HG03469 (cell line): Measurements from ENCODE around the gene UROC1.
"Not testable (repeated sequence)": the region's sequence is repeated elsewhere in the genome, so short reads cannot be mapped to it uniquely, and the experiment has no call there.

Source experiments
- ATAC-seq: cut with Tn5 transposase; IDR thresholded peaks from one replicate; pipeline ENCODE4 v1.9.1; 2021; ENCODE audit warnings: mild to moderate bottlenecking, moderate library complexity, moderate number of reproducible peaks; ENCODE audit not compliant: unreplicated experiment

The UROC1 gene

GRCh38 chr3:126547721-126548120 is 30.1 kb upstream of the UROC1 start:
- ATAC-seq = no peak

GRCh38 chr3:126546549-126547239 is 29.1 kb upstream of the UROC1 start:
- no peak for ATAC-seq

- ATAC-seq = no peak
These were observed 28.4 kb upstream of the UROC1 start for GRCh38 chr3:126546013-126546412.

GRCh38 chr3:126545544-126545943 is 28.0 kb upstream of the UROC1 start:
- ATAC-seq = no peak

GRCh38 chr3:126544596-126545281 is 27.2 kb upstream of the UROC1 start:
- ATAC-seq = no peak

GRCh38 chr3:126543457-126544061 is 26.0 kb upstream of the UROC1 start:
- ATAC-seq = no peak

GRCh38 chr3:126542340-126543241 is 25.0 kb upstream of the UROC1 start:
- no peak for ATAC-seq

- ATAC-seq = no peak
These were observed 24.2 kb upstream of the UROC1 start for GRCh38 chr3:126541628-126542339.

- ATAC-seq = no peak
These were observed 23.5 kb upstream of the UROC1 start for GRCh38 chr3:126540951-126541627.

- no peak for ATAC-seq
These were observed 22.8 kb upstream of the UROC1 start for GRCh38 chr3:126540342-126540849.

- ATAC-seq = no peak
These were observed 22.1 kb upstream of the UROC1 start for GRCh38 chr3:126539558-126540250.

GRCh38 chr3:126538966-126539365 is 21.4 kb upstream of the UROC1 start:
- no peak for ATAC-seq

GRCh38 chr3:126538316-126538715 is 20.7 kb upstream of the UROC1 start:
- no peak for ATAC-seq

- ATAC-seq = no peak
These were observed 20.2 kb upstream of the UROC1 start for GRCh38 chr3:126537730-126538281.

GRCh38 chr3:126537116-126537729 is 19.6 kb upstream of the UROC1 start:
- no peak for ATAC-seq

- ATAC-seq = no peak
These were observed 18.6 kb upstream of the UROC1 start for GRCh38 chr3:126536126-126536525.

GRCh38 chr3:126535636-126536035 is 18.1 kb upstream of the UROC1 start:
- ATAC-seq = no peak

- ATAC-seq = not testable (repeated sequence)
These were observed 17.1 kb upstream of the UROC1 start for GRCh38 chr3:126534716-126535115.
